HCT116 (cell line): ENCODE data around the gene B3GALNT2. TPM values are rescaled to one million over a fixed set of nuclear protein-coding genes. Genes with fewer than 3 reads are reported as not detected.

Experiments used
- ATAC-seq: fragments of 200-7000 bp; cut with Tn5 transposase; 2 replicates; pipeline ENCODE4 v1.9.1; 2020; ENCODE audit warnings: mild to moderate bottlenecking, moderate library complexity
- BruUV-seq: library from RNA; stranded (reverse); fragments of 400-500 nt; replicated peaks from 2 replicates; lab custom pipeline; 2021; lab: Mats Ljungman, UMichigan
- CTCF ChIA-PET: fragments of 300-600 bp; sonication (Branson Sonifier 250); formaldehyde crosslinking; loops from one replicate; lab custom pipeline; 2021; ENCODE audit warnings: antibody characterized with exemption; lab: Charles Lee
- POLR2A ChIA-PET: fragments of 300-600, 350-600 bp; sonication (Branson Sonifier 250); formaldehyde crosslinking; loops from one replicate; lab custom pipeline; 2021; ENCODE audit warnings: antibody characterized with exemption; lab: Charles Lee
- RAD21 ChIA-PET, 2 experiments: fragments of 300-600 bp; sonication (Branson Sonifier 250); formaldehyde crosslinking; loops; one replicate each; lab custom pipeline; 2023; ENCODE audit warnings: low total read pairs in 2 of 2; ENCODE audit not compliant: uncharacterized antibody in 2 of 2, unreplicated experiment in 2 of 2, low non-redundant PET in 1 of 2; lab: Charles Lee
- DNase-seq: peaks from one replicate; pipeline ENCODE4 v3.0.0-alpha.2; 2010; ENCODE audit warnings: low read depth, low spot score
- H2AFZ ChIP-seq: fragments of 200-600 bp; shearing (Covaris generic), sonication (generic); 2 replicates; pipeline ENCODE4 v1.6.1; 2017; ENCODE audit warnings: low read depth, mixed run types, mixed read lengths, antibody characterized with exemption, low read length; ENCODE audit not compliant: poor library complexity, severe bottlenecking
- H3K27ac ChIP-seq: 2 replicates; pipeline ENCODE4 v1.5.1; 2012; ENCODE audit warnings: low read depth, low read length
- H3K27me3 ChIP-seq: fragments of 200-600 bp; sonication (generic); 2 replicates; pipeline ENCODE4 v1.6.1; 2016; ENCODE audit warnings: mixed run types, low read length, mixed read lengths; ENCODE audit not compliant: insufficient read depth
- H3K36me3 ChIP-seq, 2 experiments: fragments of 200-500 bp in 1 of 2; fragments of 200-600 bp in 1 of 2; sonication (Bioruptor generic) in 1 of 2; sonication (generic) in 1 of 2; 2 replicates each; pipeline versions ENCODE4 v1.5.1 to v1.6.1; 2014 to 2016; ENCODE audit warnings: low read length in 2 of 2, inconsistent platforms in 1 of 2, mixed read lengths in 1 of 2, mixed run types in 1 of 2; ENCODE audit not compliant: insufficient read depth in 2 of 2, control insufficient read depth in 1 of 2
- H3K4me1 ChIP-seq, 2 experiments: fragments of 200-600 bp in 1 of 2; sonication (generic) in 1 of 2; 2 replicates each; pipeline versions ENCODE4 v1.5.1 to v1.6.1; 2012 to 2017; ENCODE audit warnings: low read length in 2 of 2, inconsistent platforms in 1 of 2, mild to moderate bottlenecking in 1 of 2, mixed read lengths in 1 of 2, mixed run types in 1 of 2, moderate library complexity in 1 of 2; ENCODE audit not compliant: insufficient read depth in 2 of 2, control insufficient read depth in 1 of 2
- H3K4me2 ChIP-seq: fragments of 200-600 bp; sonication (generic); 2 replicates; pipeline ENCODE4 v1.6.1; 2017; ENCODE audit warnings: mixed run types, low read length, mixed read lengths
- H3K4me3 ChIP-seq, 2 experiments: fragments of 200-600 bp in 1 of 2; sonication (generic) in 1 of 2; replicated peaks in 1 of 2; 2 replicates each; pipeline ENCODE4 v1.5.1; 2011 to 2016; ENCODE audit warnings: low read length in 2 of 2, control low read depth in 1 of 2, low read depth in 1 of 2, mild to moderate bottlenecking in 1 of 2, mixed read lengths in 1 of 2, mixed run types in 1 of 2
- H3K79me2 ChIP-seq: fragments of 200-600 bp; sonication (generic); 2 replicates; pipeline ENCODE4 v1.6.1; 2017; ENCODE audit warnings: mild to moderate bottlenecking, mixed run types, low read length, moderate library complexity, mixed read lengths; ENCODE audit not compliant: insufficient read depth
- H3K9ac ChIP-seq: fragments of 200-600 bp; sonication (generic); 2 replicates; pipeline ENCODE4 v1.6.1; 2016; ENCODE audit warnings: low read length, mixed read lengths
- H3K9me2 ChIP-seq: fragments of 200-600 bp; sonication (generic), shearing (Covaris generic); 2 replicates; pipeline ENCODE4 v1.6.1; 2017; ENCODE audit warnings: mixed run types, mild to moderate bottlenecking, moderate library complexity; ENCODE audit not compliant: insufficient read depth
- H3K9me3 ChIP-seq, 2 experiments: fragments of 200-500 bp in 1 of 2; fragments of 200-600 bp in 1 of 2; sonication (Bioruptor generic) in 1 of 2; sonication (generic) in 1 of 2; 2 replicates each; pipeline ENCODE4 v1.6.1; 2014 to 2017; ENCODE audit warnings: low read length in 2 of 2, mixed read lengths in 2 of 2, inconsistent platforms in 1 of 2, low read depth in 1 of 2, mild to moderate bottlenecking in 1 of 2, mixed run types in 1 of 2, moderate library complexity in 1 of 2; ENCODE audit not compliant: control insufficient read depth in 1 of 2, insufficient read depth in 1 of 2
- H4K20me1 ChIP-seq: fragments of 200-600 bp; sonication (generic), shearing (Covaris generic); 2 replicates; pipeline ENCODE4 v1.6.1; 2017; ENCODE audit warnings: mixed run types, mild to moderate bottlenecking, moderate library complexity; ENCODE audit not compliant: insufficient read depth
- CBX3 ChIP-seq: IDR thresholded peaks from 2 replicates; pipeline ENCODE4 v1.6.1; 2012; ENCODE audit warnings: low read depth
- CEBPB ChIP-seq: IDR thresholded peaks from 2 replicates; pipeline ENCODE4 v1.6.1; 2012; ENCODE audit warnings: low read depth
- EZH2phosphoT487 ChIP-seq: fragments of 200-600 bp; IDR thresholded peaks from 2 replicates; pipeline ENCODE4 v1.6.1; 2018; ENCODE audit warnings: antibody characterized with exemption, borderline replicate concordance
- FOSL1 ChIP-seq: IDR thresholded peaks from 2 replicates; pipeline ENCODE4 v1.6.1; 2012; ENCODE audit warnings: low read depth
- POLR2A ChIP-seq: IDR thresholded peaks from 2 replicates; pipeline ENCODE4 v1.7.0; 2011; ENCODE audit warnings: borderline replicate concordance; ENCODE audit not compliant: insufficient read depth, insufficient read length; ENCODE audit errors: extremely low read depth
- POLR2AphosphoS5 ChIP-seq: IDR thresholded peaks from 2 replicates; pipeline ENCODE4 v1.6.1; 2011; ENCODE audit warnings: mild to moderate bottlenecking, low read depth, low read length, moderate library complexity
- RAD21 ChIP-seq: IDR thresholded peaks from 2 replicates; pipeline ENCODE4 v1.6.1; 2012; ENCODE audit warnings: low read depth, mild to moderate bottlenecking
- SIN3A ChIP-seq: IDR thresholded peaks from 2 replicates; pipeline ENCODE4 v1.6.1; 2012; ENCODE audit warnings: low read depth
- SRF ChIP-seq: IDR thresholded peaks from 2 replicates; pipeline ENCODE4 v1.6.1; 2012; ENCODE audit warnings: low read depth
- TCF7L2 ChIP-seq: IDR thresholded peaks from 2 replicates; pipeline ENCODE4 v1.7.0; 2011; ENCODE audit warnings: borderline replicate concordance, inconsistent platforms; ENCODE audit not compliant: insufficient read depth, insufficient read length; ENCODE audit errors: extremely low read depth
- YY1 ChIP-seq: IDR thresholded peaks from 2 replicates; pipeline ENCODE4 v1.6.1; 2011; ENCODE audit warnings: low read length, low read depth, moderate library complexity, mild to moderate bottlenecking; ENCODE audit not compliant: insufficient replicate concordance; ENCODE audit errors: extremely low read depth
- ZFX ChIP-seq: fragments of 450-650 bp; IDR thresholded peaks from 2 replicates; pipeline ENCODE4 v1.6.1; 2017
- intact Hi-C: fragments of 100-400 bp; cut with micrococcal nuclease; formaldehyde crosslinking; loops from 2 replicates; pipeline ENCODE4 v1.10.0; 2022
- total RNA-seq: library from RNA; stranded (reverse); gene quantifications from one replicate; pipeline ENCODE4 v1.2.1, GENCODE V29; 2021; ENCODE audit not compliant: unreplicated experiment
- TF ChIP-seq, protein P1 (sequence below), 3 experiments: fragments of 200-600 bp in 1 of 3; sonication (generic) in 1 of 3; IDR thresholded peaks in 2 of 3; conservative IDR thresholded peaks in 1 of 3; 2 replicates each; pipeline ENCODE4 v1.5.1; 2012 to 2017; ENCODE audit warnings: low read depth in 2 of 3, low read length in 2 of 3, antibody characterized with exemption in 1 of 3, borderline replicate concordance in 1 of 3, control low read depth in 1 of 3, mild to moderate bottlenecking in 1 of 3, mixed read lengths in 1 of 3, mixed run types in 1 of 3, moderate library complexity in 1 of 3; ENCODE audit not compliant: insufficient read depth in 1 of 3
- TF ChIP-seq, protein P2 (sequence below): IDR thresholded peaks from 2 replicates; pipeline ENCODE4 v1.6.1; 2012
- TF ChIP-seq, protein P3 (sequence below): IDR thresholded peaks from 2 replicates; pipeline ENCODE4 v1.6.1; 2012

The B3GALNT2 gene
- total RNA-seq, 1 experiment from 2014 or later: 36.8 TPM

DNA sequence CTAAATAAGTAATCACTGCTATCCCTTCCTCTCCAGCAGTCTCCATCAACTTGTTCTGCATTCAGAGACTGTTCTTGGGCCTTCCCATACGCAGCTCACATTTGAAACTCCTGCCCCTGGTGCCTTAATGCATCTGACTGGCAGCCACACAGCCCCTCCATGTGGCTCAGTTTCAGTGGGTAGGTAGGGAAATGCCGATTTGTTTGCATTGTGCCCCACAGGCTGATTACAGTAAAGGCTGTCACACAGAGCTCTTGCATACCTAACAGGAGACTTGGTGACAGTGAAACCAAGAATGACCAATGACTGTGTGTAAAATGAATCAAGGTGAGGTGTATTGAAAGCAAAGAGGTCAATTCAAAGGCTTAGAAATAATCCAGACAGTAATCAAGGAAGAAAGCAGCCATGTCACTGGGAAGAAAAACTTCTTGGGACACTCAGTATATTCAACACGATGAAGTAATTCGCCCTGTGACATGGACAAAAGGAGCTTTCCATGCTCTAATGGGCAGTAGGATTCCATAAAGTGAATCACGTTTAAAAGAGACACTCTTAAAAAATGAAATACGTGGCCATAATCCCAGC lies 12.7 kb upstream of the B3GALNT2 start:
- RAD21 ChIA-PET: no interaction called here
- Histone ChIP-seq H4K20me1 (no peaks in the 10 kb centered on the region), H3K4me1 (no peaks in the 10 kb centered on the region), H3K79me2 (no peaks in the 10 kb centered on the region), H3K4me2 (no peak overlapping the region), H3K36me3 (no peaks in the 10 kb centered on the region), H2AFZ (no peak overlapping the region), H3K9ac (no peak overlapping the region), H3K27ac (no peak overlapping the region), H3K27me3 (no peaks in the 10 kb centered on the region), H3K4me3 (no peak overlapping the region), H3K9me3 (no peaks in the 10 kb centered on the region), H3K9me2 (no peaks in the 10 kb centered on the region)
- POLR2A ChIA-PET: no interaction called here
- intact Hi-C loops: no loop called here
- DNase-seq (no peak), ATAC-seq (no peak)
- no TSS peak for BruUV-seq
- TF ChIP-seq SIN3A (no peak), ZFX (no peak), TCF7L2 (no peak), EZH2phosphoT487 (no peak), FOSL1 (no peak), YY1 (no peak), SRF (no peak), POLR2AphosphoS5 (no peak), POLR2A (no peak), CBX3 (no peak), RAD21 (no peak), CEBPB (no peak)
- TF ChIP-seq, protein P1, sequence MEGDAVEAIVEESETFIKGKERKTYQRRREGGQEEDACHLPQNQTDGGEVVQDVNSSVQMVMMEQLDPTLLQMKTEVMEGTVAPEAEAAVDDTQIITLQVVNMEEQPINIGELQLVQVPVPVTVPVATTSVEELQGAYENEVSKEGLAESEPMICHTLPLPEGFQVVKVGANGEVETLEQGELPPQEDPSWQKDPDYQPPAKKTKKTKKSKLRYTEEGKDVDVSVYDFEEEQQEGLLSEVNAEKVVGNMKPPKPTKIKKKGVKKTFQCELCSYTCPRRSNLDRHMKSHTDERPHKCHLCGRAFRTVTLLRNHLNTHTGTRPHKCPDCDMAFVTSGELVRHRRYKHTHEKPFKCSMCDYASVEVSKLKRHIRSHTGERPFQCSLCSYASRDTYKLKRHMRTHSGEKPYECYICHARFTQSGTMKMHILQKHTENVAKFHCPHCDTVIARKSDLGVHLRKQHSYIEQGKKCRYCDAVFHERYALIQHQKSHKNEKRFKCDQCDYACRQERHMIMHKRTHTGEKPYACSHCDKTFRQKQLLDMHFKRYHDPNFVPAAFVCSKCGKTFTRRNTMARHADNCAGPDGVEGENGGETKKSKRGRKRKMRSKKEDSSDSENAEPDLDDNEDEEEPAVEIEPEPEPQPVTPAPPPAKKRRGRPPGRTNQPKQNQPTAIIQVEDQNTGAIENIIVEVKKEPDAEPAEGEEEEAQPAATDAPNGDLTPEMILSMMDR (IDR thresholded peaks at IDR 0.05 in 2 of 3, conservative IDR thresholded peaks at IDR 0.05 in 1 of 3; ENCODE audit: borderline replicate concordance in 1 of 3, insufficient read depth in 1 of 3, low read depth in 2 of 3, low read length in 2 of 3): no peak
- TF ChIP-seq, protein P2, sequence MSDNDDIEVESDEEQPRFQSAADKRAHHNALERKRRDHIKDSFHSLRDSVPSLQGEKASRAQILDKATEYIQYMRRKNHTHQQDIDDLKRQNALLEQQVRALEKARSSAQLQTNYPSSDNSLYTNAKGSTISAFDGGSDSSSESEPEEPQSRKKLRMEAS: no peak
- TF ChIP-seq, protein P3, sequence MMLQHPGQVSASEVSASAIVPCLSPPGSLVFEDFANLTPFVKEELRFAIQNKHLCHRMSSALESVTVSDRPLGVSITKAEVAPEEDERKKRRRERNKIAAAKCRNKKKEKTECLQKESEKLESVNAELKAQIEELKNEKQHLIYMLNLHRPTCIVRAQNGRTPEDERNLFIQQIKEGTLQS: no peak
- CTCF ChIA-PET: interaction anchor here (0.8 kb wide), 1 partner anchor 455 kb away, joined by 3 read pairs; no protein-coding TSS in a partner anchor
